Spleen (tissue), 11 donors: ENCODE measurements around the gene CAMTA1. TPM values are rescaled to one million over a fixed set of nuclear protein-coding genes. Genes with fewer than 3 reads are reported as not detected.
A peak's percentile ranks its signal among the peaks of the same experiment; 100 is the strongest.

Experiments
- DNase-seq: peaks from one replicate; pipeline ENCODE4 v3.0.0-alpha.2; 2020
- H3K27ac ChIP-seq, 8 donors: fragments of 200-600 bp; sonication (generic) in 7 of 8; 1 replicate in 4 of 8; 2 replicates in 4 of 8; pipeline versions ENCODE4 v1.5.0 to v1.8.0; 2016 to 2021; ENCODE audit warnings: inconsistent platforms in 4 of 8, mild to moderate bottlenecking in 4 of 8, moderate library complexity in 1 of 8
- H3K27me3 ChIP-seq, 7 donors: fragments of 200-600 bp; sonication (generic) in 6 of 7; replicated peaks in 1 of 7; 1 replicate in 4 of 7; 2 replicates in 3 of 7; pipeline versions ENCODE4 v1.5.0 to v1.8.0; 2016 to 2021; ENCODE audit warnings: inconsistent platforms in 3 of 7, mild to moderate bottlenecking in 1 of 7
- H3K36me3 ChIP-seq, 6 donors: fragments of 200-600 bp; sonication (generic) in 5 of 6; 1 replicate in 4 of 6; 2 replicates in 2 of 6; pipeline versions ENCODE4 v1.5.0 to v1.8.0; 2016 to 2021; ENCODE audit warnings: inconsistent platforms in 2 of 6
- H3K4me1 ChIP-seq, 6 donors: fragments of 200-600 bp; sonication (generic) in 5 of 6; 1 replicate in 3 of 6; 2 replicates in 3 of 6; pipeline versions ENCODE4 v1.5.0 to v1.8.0; 2016 to 2021; ENCODE audit warnings: inconsistent platforms in 3 of 6
- H3K4me3 ChIP-seq, 8 donors: fragments of 200-600 bp; sonication (generic) in 7 of 8; 1 replicate in 4 of 8; 2 replicates in 4 of 8; pipeline versions ENCODE4 v1.5.0 to v1.8.0; 2016 to 2021; ENCODE audit warnings: inconsistent platforms in 4 of 8, mild to moderate bottlenecking in 4 of 8, moderate library complexity in 2 of 8
- H3K9me3 ChIP-seq, 8 donors: fragments of 200-600 bp; sonication (generic) in 7 of 8; 1 replicate in 4 of 8; 2 replicates in 4 of 8; pipeline versions ENCODE4 v1.5.0 to v1.8.0; 2016 to 2021; ENCODE audit warnings: inconsistent platforms in 4 of 8
- POLR2A ChIP-seq, 3 donors: fragments of 450-650 bp; IDR thresholded peaks; one replicate each; pipeline ENCODE4 v1.5.1; 2017; ENCODE audit warnings: antibody characterized with exemption in 3 of 3, mild to moderate bottlenecking in 1 of 3
- POLR2AphosphoS5 ChIP-seq, 3 donors: sonication (generic); formaldehyde crosslinking; IDR thresholded peaks; one replicate each; pipeline ENCODE4 v1.5.1; 2017; ENCODE audit warnings: antibody characterized with exemption in 3 of 3
- WGBS, 5 donors: extraction: QIAGEN DNeasy Blood & Tissue Kit in 3 of 5; methylation state at CpG; one replicate each; pipeline versions ENCODE4 v1.1.5 to v1.1.7; 2013 to 2018; 5-methylcytosine and 5-hydroxymethylcytosine counted together
- intact Hi-C: fragments of 100-400 bp; cut with DNase I; formaldehyde crosslinking; loops from one replicate; pipeline ENCODE4 v1.15.0; 2023; ENCODE audit warnings: low total_unique reads
- polyA plus RNA-seq, 3 donors: library from polyadenylated mRNA; stranded (reverse); fragments of 200-250 nt; gene quantifications; one replicate each; pipeline ENCODE4 v1.2.1, GENCODE V29; 2013
- total RNA-seq, 7 donors: library from RNA; depleted of rRNA in 3 of 7; stranded (reverse); fragments of >200 nt in 3 of 7; fragmentation: NEBNext Ultra II Directional in 4 of 7; extraction: Animal tissue kit (Norgen Biotek cat#: 25700) in 4 of 7; gene quantifications; one replicate each; pipeline versions ENCODE4 v1.1.0 to v1.2.1, GENCODE V29; 2016 to 2021
- TF ChIP-seq, protein P1 (sequence below), 11 experiments: fragments of 200-600 bp in 7 of 11; fragments of 450-650 bp in 4 of 11; sonication (generic) in 4 of 11; IDR thresholded peaks in 8 of 11; conservative IDR thresholded peaks in 3 of 11; 1 replicate in 7 of 11; 2 replicates in 4 of 11; pipeline versions ENCODE4 v1.4.0 to v1.8.0; 2016 to 2021; ENCODE audit warnings: antibody characterized with exemption in 11 of 11, inconsistent platforms in 4 of 11, mild to moderate bottlenecking in 1 of 11
- donor health status: healthy with polysubstance abuse.
- donor health status: DM: no; HTN: no; CAD: no; lungs with moderate emphysema.
- donor health status: DM: no; HTN: no; CAD: no.
- donor health status: Bipolar disorder and iron deficiency.
- donor health status: healthy.
- donor health status: DM: no; HTN: no; CAD: no.
- donor health status: DM: yes; HTN: yes; CAD: no.

Gene CAMTA1
- total and polyA plus RNA-seq, 10 donors, result 53.0 to 106 (median 77.3) TPM

DNA sequence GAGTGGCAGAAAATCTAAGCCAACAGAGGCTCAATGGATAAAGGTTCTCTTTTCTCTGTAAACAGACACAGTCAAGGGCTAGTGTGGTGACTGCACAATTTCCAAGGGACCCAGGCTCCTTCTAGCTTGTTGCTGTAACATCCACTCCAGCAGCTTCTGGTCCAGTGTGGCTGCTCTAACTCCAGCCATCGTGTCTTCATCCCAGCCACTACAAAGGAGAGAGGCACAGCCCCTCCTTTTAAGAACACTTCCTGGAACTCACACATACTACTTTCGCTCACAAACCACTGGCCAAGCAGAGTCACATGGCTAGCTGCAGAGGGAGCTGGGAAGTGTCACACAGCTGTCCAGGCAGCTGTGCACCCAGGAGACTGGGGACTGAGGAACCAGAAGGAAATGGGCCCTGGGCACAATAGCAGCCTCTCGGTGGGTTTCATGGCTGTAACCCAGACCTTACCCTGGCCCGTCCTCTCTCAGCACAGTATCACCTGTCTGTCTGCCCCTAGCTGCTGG is 797.3 kb downstream of the CAMTA1 start:
- TF ChIP-seq POLR2A (IDR thresholded peaks at IDR 0.05), result no peak
- TF ChIP-seq, protein P1, sequence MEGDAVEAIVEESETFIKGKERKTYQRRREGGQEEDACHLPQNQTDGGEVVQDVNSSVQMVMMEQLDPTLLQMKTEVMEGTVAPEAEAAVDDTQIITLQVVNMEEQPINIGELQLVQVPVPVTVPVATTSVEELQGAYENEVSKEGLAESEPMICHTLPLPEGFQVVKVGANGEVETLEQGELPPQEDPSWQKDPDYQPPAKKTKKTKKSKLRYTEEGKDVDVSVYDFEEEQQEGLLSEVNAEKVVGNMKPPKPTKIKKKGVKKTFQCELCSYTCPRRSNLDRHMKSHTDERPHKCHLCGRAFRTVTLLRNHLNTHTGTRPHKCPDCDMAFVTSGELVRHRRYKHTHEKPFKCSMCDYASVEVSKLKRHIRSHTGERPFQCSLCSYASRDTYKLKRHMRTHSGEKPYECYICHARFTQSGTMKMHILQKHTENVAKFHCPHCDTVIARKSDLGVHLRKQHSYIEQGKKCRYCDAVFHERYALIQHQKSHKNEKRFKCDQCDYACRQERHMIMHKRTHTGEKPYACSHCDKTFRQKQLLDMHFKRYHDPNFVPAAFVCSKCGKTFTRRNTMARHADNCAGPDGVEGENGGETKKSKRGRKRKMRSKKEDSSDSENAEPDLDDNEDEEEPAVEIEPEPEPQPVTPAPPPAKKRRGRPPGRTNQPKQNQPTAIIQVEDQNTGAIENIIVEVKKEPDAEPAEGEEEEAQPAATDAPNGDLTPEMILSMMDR (IDR thresholded peaks at IDR 0.05 in 8 of 11, conservative IDR thresholded peaks at IDR 0.05 in 3 of 11), result no peak
- TF ChIP-seq POLR2AphosphoS5 (IDR thresholded peaks at IDR 0.05), result no peak
- intact Hi-C loops, result no loop called here

DNA sequence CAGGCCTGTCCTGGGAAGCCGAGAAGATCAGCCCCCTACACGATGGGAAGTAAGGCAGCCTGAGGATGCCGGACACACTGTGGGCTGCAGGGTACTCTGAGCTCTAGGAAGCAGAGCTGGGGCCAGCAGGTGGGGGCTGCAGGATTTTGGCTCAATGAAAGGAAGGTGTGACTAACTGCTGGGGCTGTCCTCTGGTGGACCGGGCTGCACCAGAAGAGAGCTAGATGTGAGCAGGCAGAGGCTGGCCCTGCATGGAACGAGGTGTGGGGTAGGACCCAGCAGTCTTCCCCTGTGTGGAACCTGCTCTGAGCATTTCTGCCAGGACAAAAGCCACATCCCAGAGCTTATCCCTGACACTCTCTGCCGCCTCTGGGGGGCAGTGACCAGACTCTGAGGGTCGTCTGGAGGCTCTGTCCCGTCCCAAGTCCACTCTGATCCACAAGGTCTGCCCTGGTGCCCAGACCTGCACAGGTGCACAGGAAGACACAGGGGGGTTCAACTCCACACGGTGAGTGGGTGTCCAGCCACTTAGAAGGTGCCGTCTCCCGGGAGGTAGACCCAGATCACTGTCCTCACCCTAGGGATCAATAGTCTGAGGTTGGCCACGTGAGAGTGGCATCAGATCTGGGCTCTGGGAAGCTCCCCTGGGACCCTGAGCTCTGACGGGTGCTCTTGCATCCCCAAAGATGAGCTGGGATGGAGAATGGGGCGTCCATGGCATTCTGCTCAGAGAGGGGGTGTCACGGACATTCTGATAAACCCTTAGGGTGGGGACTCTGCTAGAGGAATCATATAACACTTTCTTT is 798.2 kb downstream of the CAMTA1 start:
- no peak overlapping the region for H3K4me3 ChIP-seq
- peaks cover 0 to 8% (median 0%) of the 10 kb centered on the region in 6 donors for H3K4me1 ChIP-seq
- no peak overlapping the region for H3K27ac ChIP-seq
- peak; percentile 42 for DNase-seq
- peaks cover 0 to 24% (median 0%) of the 10 kb centered on the region in 7 donors for H3K27me3 ChIP-seq
- 74 to 85% (median 80%) methylated on average over 12 to 15 of the region's 15 CpGs for WGBS, 5 donors
- TF ChIP-seq POLR2AphosphoS5 (IDR thresholded peaks at IDR 0.05) (no peak), POLR2A (IDR thresholded peaks at IDR 0.05) (no peak)
- TF ChIP-seq, protein P1 (IDR thresholded peaks at IDR 0.05 in 8 of 11, conservative IDR thresholded peaks at IDR 0.05 in 3 of 11), result no peak
- intact Hi-C loops, result no loop called here
- no peaks in the 10 kb centered on the region for H3K9me3 ChIP-seq
- H3K36me3 ChIP-seq, result no peaks in the 10 kb centered on the region

More for the DNA sequence above, 797.3 kb downstream of the CAMTA1 start:
- H3K27ac ChIP-seq, result no peak overlapping the region
- WGBS, 5 donors, result 82 to 92% (median 84%) methylated on average over 4 of the region's 4 CpGs
- H3K4me1 ChIP-seq, result peaks cover 0 to 8% (median 0%) of the 10 kb centered on the region in 6 donors
- DNase-seq, result peak; percentile 10
- no peak overlapping the region for H3K4me3 ChIP-seq
- peaks cover 0 to 21% (median 0%) of the 10 kb centered on the region in 7 donors for H3K27me3 ChIP-seq
- H3K36me3 ChIP-seq, result no peaks in the 10 kb centered on the region
- H3K9me3 ChIP-seq, result no peaks in the 10 kb centered on the region

DNA sequence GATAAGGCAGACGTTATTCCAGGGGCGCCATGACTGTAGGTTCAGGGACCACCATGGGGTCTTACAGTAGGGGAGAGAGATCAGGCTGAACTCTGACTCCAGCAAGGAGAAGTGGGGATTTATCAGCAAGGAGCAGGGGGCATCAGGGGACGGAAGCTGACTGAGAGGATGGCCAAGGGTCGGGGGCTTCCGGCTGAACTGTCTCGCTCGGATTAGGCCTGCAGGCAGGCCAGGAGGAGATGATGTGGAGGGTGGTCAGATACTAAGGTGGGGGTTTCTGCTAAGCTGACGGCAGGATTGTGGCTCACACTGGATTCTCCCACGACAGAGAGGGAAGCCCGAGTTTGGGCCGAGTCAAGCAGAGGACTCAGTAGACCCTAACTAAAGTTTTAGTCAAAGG is 798.9 kb downstream of the CAMTA1 start:
- Histone ChIP-seq H3K36me3 (no peaks in the 10 kb centered on the region), H3K27ac (no peak overlapping the region), H3K4me1 (peaks cover 0 to 8% (median 0%) of the 10 kb centered on the region in 6 donors), H3K4me3 (no peak overlapping the region), H3K27me3 (peaks cover 0 to 27% (median 0%) of the 10 kb centered on the region in 7 donors), H3K9me3 (no peaks in the 10 kb centered on the region)
- WGBS, 5 donors, result 89 to 93% (median 91%) methylated on average over 11 of the region's 11 CpGs
- intact Hi-C loops, result no loop called here
- peak; percentile 25 for DNase-seq
- TF ChIP-seq POLR2A (IDR thresholded peaks at IDR 0.05) (no peak), POLR2AphosphoS5 (IDR thresholded peaks at IDR 0.05) (no peak)
- TF ChIP-seq, protein P1 (IDR thresholded peaks at IDR 0.05 in 8 of 11, conservative IDR thresholded peaks at IDR 0.05 in 3 of 11), result no peak

DNA sequence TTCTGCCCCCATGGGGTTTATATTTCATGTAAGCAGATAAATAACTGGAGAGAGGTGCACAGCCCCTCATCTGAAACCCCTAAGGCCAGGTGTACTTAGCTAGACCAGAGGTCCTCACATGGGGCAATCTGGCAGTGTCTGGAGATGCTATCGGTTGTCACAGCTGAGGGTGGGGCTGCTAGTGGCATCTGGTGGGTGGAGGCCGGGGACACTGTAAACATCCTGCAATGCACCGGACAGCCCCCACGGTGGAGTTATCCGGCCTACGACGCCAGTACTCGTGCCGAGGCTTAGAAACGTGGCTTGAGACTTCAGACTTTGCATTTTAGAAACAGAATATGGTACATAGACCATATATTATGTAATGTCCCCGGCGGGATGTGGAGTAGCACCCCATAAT is 799.4 kb downstream of the CAMTA1 start:
- Histone ChIP-seq H3K27me3 (peaks cover 0 to 28% (median 0%) of the 10 kb centered on the region in 7 donors), H3K36me3 (no peaks in the 10 kb centered on the region), H3K27ac (no peak overlapping the region), H3K4me1 (peaks cover 0 to 8% (median 0%) of the 10 kb centered on the region in 6 donors), H3K4me3 (no peak overlapping the region), H3K9me3 (no peaks in the 10 kb centered on the region)
- 86 to 95% (median 90%) methylated on average over 12 of the region's 12 CpGs for WGBS, 5 donors
- DNase-seq, result peak; percentile 39
- intact Hi-C loops, result no loop called here
- TF ChIP-seq POLR2A (IDR thresholded peaks at IDR 0.05), result no peak
- no peak for TF ChIP-seq POLR2AphosphoS5 (IDR thresholded peaks at IDR 0.05)
- TF ChIP-seq, protein P1 (IDR thresholded peaks at IDR 0.05 in 8 of 11, conservative IDR thresholded peaks at IDR 0.05 in 3 of 11), result no peak
